GM18499 (cell line): ENCODE results near the gene SLC22A9.

Experiments
- ATAC-seq: cut with Tn5 transposase; IDR thresholded peaks from one replicate; pipeline ENCODE4 v1.9.1; 2021; ENCODE audit warnings: moderate number of reproducible peaks; ENCODE audit not compliant: insufficient read depth, unreplicated experiment

The SLC22A9 gene

DNA sequence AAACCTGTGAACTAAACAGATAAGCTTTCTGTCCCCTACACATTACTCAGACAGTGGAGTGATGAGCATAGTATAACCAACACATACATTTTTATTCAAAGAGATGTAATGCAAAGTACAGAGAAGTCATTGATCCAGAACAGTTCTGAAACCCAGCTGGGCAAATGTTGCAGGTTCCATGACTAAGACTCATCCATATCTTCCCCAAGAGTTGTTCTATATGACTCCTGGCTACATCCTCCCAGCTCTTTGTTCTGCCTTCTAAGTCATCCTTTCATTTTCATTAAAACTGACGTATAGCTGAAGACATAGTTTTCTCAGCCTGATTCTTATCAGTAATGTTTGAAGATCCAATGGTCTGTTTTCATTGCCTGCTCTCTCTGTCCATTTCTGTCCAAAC, 74.1 kb downstream of the SLC22A9 start:
- no peak for ATAC-seq

DNA sequence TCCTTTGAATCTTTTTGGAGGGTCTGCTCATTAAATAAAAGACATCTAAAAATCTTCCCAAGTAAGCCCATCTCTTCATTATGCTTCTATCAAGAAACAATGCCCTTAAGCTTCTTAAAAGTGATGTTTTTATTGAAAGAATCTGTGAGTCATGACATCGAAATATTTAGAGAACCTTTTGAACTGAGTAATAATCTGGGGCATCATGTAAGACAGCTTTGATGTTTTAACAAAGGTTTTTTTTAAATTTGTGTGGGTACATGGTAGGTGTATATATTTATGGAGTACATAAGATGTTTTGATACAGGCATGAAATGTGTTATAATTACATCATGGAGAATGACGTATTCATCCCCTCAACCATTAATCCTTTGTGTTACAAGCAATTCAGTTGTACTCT, 74.6 kb downstream of the SLC22A9 start:
- ATAC-seq, result no peak

DNA sequence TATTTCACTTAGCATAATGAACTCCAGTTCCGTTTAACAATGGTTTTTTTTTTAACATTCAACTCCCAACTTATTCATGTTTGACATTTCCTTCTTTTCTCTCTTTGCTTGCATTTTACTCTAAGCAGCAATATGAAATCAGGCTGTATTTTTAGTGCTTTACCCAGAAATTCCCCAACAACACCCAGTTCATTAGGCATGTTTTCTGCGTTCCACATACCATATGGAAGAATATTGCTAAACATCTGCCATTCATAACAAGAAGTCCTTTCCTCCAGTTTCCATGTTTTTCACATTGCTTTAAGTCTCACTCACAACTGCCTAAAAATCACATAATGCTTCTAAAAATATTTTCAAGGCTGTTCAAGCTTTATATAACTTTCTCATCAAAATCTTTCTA, 75.5 kb downstream of the SLC22A9 start:
- ATAC-seq, result no peak

DNA sequence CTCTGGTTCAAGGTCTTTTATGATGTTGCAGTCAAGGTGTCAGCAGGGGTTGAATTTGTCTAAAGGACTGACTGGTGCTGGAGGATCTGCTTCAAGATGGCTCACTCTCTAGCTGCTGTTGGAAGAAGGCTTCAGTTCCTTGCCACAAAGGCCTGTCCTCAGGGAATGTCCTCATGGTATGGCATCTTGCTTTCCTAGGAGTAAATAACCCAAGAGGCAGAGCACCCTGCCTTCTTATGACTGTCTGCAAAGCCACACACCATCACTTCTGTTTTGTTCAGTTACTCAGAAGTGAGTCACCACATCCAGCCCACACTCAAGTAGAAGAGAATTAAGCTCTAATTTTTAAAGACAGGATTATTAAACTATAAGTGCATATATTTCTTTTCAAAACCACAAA, 76.1 kb downstream of the SLC22A9 start:
- no peak for ATAC-seq

DNA sequence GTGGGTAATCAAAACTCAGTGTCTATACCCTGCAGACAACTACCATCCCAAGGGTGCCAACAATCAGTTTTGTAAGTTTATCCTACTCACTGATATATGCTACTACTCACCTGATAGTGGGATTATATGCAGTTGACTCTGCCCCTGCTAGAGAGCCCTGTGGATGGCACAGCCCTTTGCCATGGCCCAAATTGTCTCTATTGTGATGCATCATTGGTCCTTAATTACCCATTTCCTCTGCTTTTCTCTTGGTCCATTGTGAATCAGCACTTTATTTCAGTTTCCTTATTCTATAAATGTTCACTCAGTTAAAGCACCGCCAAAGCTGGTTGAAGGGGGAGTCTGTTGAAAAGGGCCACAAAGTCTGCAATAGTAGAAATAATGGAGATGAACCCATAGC, 79.1 kb downstream of the SLC22A9 start:
- no peak for ATAC-seq

DNA sequence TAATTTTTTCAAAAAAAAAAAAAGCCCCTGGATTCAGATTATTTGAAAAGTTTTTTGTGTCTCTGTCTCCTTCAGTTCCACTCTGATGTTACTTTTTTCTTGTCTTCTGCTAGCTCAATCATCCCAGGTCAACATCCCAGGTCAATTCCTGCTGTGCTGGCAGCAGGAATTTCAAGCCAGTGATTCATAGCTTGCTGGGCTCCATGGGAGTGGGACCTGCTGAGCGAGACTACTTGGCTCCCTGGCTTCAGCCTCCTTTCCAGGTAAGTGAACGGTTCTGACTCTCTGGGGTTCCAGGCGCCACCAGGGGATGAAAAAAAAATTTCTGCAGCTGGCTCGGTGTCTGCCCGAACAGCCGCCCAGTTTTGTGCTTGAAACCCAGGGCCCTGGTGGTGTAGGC, 90.0 kb downstream of the SLC22A9 start:
- no peak for ATAC-seq
